Measurements from ENCODE around the gene LAMA3.

The LAMA3 gene

GRCh38 chr18:23939896-23940295 lies 250.6 kb downstream of the LAMA3 start:
- no peak for DNase-seq (ENCODE audit: low spot score)

DNA sequence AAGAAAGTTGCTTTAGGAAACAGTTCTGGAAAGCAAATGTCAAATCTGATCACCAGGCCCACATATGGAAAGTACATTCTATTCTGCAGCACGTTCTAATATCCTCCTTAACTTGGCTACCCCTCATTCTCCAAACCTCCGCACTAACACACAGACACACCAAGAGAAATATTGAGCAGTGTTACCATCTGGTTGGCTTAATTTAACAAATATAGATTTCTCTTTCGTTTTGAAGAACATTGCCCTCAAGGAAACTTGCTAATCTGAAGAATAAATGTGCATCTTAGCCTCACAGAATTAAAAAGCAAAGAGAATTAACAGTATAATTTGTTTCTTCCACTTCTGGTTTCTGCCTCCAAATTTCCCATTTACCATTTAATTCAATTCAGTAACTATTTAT lies 252.5 kb downstream of the LAMA3 start:
- DNase-seq (ENCODE audit: low spot score) = no peak

GRCh38 chr18:23943104-23943503 lies 253.9 kb downstream of the LAMA3 start:
- DNase-seq (ENCODE audit: low spot score) = no peak

GRCh38 chr18:23943903-23944624 lies 254.8 kb downstream of the LAMA3 start:
- no peak for DNase-seq (ENCODE audit: low spot score)

DNA sequence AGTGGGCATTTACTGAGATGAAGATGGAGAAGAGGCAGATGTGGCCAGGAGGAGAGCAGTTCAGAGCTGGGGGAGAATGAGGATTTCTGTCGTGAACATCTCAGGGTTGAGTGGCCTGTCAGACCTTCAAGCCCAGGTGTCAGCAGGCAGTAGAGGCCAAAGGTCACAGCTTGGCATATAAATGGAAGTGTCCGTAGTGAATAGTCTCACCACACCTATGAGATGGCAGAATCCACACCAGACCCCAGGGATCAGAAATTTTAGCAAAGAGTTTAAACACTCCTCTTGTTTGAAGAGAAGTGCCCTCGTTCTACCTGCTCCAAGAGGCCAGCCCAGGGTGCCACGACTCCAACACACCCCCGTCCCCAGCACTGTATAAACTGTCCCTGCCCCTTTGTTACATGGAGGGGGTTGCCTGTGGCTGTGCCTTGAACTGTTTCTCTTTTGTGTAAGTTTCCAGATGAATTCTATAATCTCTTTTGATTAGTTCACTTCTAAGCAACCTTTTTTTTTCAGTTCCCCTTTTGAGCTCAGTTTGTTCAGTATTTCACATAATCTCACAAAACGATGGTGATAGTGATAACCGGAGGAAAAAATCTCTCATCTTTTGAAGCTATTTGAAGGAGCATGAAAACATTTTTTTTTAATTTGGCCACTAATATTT lies 256.3 kb downstream of the LAMA3 start:
- no peak for DNase-seq (ENCODE audit: low spot score)

- DNase-seq (ENCODE audit: low spot score) = no peak
These were observed 260.6 kb downstream of the LAMA3 start for GRCh38 chr18:23949863-23950262.

DNA sequence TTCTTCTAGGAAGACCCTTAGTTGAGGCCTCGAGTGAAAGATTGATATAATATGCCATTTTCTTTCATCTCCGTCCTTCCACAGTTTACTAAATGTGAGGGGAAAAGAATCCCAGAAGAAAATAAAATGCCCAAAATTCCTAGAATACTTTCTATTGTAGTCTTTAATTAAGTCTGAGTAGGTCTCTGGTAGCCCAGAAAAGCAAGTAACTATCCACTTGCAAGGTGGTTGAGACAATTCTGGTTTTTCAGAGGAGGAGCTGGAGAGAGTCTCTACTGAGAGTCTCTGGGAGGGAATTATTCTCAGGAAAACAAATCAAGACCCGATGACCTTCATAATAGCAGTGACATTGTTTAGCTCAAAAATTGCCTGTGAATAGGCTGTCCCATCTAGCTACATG lies 261.4 kb downstream of the LAMA3 start:
- DNase-seq (ENCODE audit: low spot score) = no peak

DNA sequence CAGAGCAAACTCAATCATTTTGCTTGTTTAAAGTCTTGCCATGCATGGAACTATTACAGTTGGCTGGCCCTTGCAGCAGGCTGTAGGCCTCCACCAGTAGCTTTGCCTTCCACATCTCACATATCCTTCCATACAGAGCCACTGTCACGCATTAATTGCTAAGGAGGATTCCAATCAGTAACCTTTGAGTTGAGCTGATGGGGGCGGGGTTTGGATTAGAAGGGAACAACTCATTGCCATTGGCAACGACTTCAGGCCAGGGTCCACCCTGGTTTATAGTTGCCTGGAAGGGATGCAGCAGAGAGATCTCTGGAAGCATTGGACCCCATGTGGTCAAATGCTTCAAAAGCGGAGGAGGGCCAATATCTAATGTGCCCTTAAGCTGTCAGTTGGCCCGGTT lies 262.0 kb downstream of the LAMA3 start:
- no peak for DNase-seq (ENCODE audit: low spot score)

DNA sequence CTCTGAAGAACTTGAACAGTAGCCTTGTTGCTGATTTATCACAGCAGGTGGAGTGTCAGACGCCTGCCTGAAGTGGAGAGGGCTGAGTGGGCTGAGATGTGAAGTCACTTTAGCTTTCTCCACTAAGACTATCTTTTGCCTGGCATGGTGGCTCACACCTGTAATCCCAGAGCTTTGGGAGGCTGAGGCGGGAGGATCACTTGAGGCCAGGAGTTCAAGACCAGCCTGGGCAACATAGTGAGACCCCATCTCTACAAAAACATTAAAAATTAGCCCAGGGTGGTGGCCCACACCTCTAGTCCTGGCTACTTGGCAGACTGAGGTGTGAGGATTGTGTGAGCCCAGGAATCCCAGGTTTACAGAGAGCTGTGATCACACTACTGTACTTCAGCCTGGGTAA lies 264.7 kb downstream of the LAMA3 start:
- DNase-seq (ENCODE audit: low spot score) = no peak

DNA sequence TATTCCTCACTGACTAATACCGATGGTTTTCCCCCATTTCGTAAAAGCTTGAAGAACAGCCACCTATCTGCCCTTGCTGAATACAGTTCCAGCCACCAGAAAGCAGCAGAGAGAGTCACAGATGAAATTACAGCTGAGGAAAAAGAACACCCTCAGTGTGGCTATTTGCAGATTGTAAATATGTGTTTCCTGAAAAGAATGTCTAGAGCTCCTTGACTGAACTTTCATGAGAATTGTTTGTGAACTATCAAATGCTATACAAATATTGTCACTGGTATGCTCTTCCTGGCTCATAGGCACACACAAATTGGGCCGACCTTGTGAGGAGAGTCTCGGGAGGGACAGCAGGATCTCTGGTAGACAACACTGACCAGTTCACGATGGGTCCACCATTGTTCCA lies 267.2 kb downstream of the LAMA3 start:
- DNase-seq (ENCODE audit: low spot score) = no peak

DNA sequence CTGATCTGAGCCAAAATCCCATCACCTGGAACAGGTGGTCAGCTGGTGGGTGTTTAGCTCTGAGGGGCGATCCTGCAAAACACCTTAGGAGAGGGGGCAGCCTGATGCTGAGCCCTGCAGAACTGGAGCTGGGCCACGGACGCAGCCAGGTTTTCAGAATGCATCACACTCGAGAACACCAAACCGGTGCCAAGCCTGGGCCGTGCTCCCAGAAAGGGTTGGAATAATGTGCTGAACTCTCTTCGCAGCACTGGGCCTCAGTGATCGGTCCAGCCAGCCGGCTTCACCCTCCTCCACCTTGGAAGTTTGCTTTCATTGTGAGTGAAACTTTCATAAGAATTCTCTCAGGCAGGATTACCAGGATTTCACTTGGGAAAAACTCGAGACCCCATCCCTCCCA lies 268.8 kb downstream of the LAMA3 start:
- peak; percentile 57 for DNase-seq (ENCODE audit: low spot score)

- DNase-seq (ENCODE audit: low spot score) = no peak
These were observed 274.4 kb downstream of the LAMA3 start for GRCh38 chr18:23963443-23964165.

DNA sequence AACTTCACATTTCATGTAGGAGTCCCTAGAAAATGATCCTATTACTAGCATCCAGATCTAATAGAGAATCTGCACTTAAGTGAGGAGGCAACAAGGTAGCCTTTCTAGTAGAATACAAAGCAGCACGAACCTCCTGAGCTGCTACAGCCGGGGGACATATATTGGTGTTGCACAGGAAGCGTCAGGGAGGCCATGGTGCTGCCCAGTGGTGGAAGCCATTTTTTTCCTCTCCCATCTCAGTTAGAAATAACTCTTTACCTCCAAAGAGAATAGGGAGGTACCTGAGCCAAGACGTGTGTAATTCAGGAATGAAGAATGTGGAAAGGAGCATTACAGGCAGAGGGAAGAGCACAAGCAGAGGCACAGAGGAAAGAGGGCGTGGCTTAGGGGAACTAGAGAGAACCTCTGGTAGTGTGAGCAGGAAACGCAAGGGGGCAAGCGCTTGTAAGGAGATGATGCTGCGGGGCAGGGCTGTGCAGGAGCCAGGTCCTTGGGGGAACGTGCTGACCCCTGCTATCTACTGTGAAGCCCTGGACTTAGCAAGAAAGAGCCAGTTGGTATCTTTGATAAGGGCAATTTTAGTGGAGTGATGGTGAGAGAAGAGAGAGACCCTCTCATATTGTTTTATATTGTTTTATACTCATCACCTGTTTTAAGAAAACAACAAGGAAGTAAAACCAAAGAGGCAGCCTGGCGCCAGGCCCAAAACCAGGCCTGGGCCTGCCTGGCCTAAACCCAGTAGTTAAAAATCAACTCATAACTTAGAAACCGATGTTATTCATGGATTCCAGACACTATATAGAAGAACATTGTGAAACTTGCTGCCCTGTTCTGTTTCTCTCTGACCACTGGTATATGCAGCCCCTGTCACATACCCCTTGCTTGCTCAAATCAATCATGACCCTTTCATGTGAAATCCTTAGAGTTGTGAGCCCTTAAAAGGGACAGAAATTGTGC lies 275.3 kb downstream of the LAMA3 start:
- DNase-seq (ENCODE audit: low spot score) = no peak

- no peak for DNase-seq (ENCODE audit: low spot score)
These were observed 277.7 kb downstream of the LAMA3 start for GRCh38 chr18:23966909-23967308.

GRCh38 chr18:23967321-23968089 lies 278.3 kb downstream of the LAMA3 start:
- DNase-seq (ENCODE audit: low spot score) = no peak

DNA sequence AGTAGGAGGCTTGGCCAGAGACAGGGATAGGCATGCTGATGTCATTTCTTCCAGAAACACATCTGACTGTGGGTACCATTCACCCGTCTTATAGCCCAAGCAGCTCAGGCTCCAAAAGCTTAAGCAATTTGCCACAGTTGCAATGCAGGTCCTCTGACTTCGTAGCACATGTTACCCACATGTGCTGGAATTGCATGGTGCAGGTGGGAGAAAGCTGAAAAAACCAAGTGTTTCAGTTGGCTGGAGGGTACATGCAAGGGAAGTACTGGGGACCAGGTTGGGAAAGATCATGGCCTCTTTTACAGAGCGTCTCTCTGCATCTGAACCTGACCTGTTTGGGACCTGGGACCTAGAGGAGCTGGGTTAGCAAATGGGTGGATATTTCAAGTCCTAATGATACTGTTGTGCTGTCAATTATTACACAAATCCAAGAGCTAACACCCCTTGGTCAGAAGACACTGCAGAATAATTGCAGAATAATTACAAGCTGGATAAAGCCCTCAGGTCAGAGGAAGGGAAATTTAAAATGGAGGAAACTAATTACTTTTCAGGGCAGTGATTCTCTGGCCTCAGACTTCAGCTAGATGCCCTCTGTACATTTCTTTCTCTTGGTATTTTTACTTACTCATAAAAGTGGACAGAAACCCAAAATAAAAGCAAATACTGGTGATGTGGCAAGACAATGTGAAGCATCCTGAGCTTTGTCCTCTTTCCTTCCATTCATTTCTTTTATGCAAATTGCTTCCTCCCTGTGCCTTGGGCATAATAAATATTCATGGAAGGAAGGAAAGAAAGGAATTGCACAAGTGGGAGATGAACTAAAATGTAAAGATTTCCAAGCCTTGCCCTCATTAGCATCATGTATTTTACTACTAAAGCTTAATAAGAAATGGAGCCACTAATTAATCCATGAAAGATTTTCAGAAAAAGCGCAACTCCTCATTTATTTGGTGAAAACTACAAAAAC lies 279.7 kb downstream of the LAMA3 start:
- DNase-seq (ENCODE audit: low spot score) = no peak

- no peak for DNase-seq (ENCODE audit: low spot score)
These were observed 280.4 kb downstream of the LAMA3 start for GRCh38 chr18:23969664-23970063.

DNA sequence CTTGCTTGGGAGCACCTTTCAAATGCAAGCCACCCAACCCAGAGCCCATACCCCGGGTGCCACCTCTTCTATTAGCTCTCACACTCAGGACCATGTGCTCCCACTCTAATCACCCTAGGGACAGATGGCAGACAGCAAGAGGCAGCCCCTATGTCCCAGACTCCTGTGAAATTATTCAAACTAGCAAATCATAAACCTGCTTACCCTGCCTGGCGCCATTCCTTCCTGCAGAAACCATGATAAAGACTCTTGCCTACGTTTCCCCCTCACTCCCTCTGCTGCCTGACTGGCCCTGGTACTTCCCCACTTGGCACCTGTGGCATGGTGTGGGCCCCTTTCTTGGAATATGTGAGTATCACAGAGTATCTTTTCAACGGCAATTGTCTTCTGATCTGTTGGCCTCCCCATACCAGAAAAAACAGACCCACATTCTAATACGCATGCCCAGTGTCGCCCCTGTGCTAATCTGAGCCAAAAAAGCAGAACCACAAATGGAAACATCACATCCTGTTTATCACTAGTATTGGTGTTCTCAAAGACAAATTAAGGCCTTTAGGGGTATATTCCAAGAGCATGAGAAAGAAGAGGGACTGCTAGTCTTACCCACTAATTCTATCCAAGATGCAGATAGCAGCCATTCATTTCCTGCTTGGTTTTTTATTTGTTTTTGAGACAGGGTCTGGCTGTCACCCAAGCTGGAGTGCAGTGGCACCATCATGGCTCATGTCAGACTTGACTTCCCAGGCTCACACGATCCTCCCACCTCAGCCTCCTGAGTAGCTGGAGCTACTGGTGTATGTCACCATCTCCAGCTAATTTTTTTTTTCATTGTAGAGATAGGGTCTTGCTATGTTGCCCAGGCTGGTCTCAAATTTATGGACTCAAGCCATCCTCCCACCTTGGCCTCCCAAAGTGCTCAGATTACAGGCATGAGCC lies 281.2 kb downstream of the LAMA3 start:
- DNase-seq (ENCODE audit: low spot score) = no peak

- no peak for DNase-seq (ENCODE audit: low spot score)
These were observed 281.8 kb downstream of the LAMA3 start for GRCh38 chr18:23971097-23971440.

Measured in pons (tissue), 1 donor.